ENCODE measurements around the gene GNAS.

DNA sequence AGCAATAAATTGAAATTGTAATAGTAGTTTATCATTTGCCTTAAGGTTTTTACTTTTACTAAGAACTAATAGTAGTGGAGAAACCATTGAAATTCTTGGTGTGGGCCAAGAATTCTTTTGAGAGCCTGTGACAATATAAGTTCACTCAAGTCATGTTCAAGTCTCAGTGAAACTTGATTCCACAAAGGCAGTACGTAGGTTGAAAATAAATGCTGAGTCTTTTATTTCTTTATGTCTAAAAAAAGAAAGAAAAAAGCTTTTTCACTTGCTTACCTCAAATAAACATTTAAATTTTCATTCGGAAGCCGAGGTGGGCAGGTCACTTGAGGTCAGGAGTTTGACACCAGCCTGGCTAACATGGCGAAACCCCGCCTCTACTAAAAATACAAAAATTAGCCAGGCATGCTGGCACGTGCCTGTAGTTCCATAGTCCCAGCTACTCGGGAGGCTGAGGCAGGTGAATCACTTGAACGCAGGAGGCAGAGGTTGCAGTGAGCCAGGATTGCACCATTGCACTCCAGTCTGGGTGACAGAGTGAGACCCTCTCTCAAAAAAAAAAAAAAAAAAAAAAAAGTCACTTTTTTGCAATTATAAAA, 70.7 kb downstream of the GNAS start:
- no peak for TF ChIP-seq CTCF (IDR thresholded peaks at IDR 0.05)
- no peak for TF ChIP-seq POLR2AphosphoS5 (IDR thresholded peaks at IDR 0.05)
- no peak for TF ChIP-seq POLR2A (IDR thresholded peaks at IDR 0.05)
- TF ChIP-seq EP300 (IDR thresholded peaks at IDR 0.05) = no peak

All from gastroesophageal sphincter (tissue), 3 donors.